Immature natural killer cell (primary cell): ENCODE data around the gene DNAJC18. TPM values are rescaled to one million over a fixed set of nuclear protein-coding genes. Genes with fewer than 3 reads are reported as not detected.
"Not testable (repeated sequence)": the region's sequence is repeated elsewhere in the genome, so short reads cannot be mapped to it uniquely, and the experiment has no call there.

Experiments used
- DNase-seq, 3 donors: peaks; one replicate each; pipeline ENCODE4 v3.0.0; 2022; ENCODE audit warnings: mixed read lengths in 1 of 3
- H3K27ac Mint-ChIP-seq, 6 donors: one replicate each; pipeline ENCODE4 v1.8.0; 2020; ENCODE audit warnings: mixed read lengths in 6 of 6, mild to moderate bottlenecking in 5 of 6, inconsistent platforms in 4 of 6, moderate library complexity in 3 of 6
- H3K27me3 Mint-ChIP-seq, 3 donors: one replicate each; pipeline ENCODE4 v1.8.0; 2020 to 2021; ENCODE audit warnings: low read depth in 3 of 3, mild to moderate bottlenecking in 3 of 3, mixed read lengths in 3 of 3, moderate library complexity in 3 of 3, inconsistent platforms in 1 of 3
- H3K36me3 Mint-ChIP-seq, 3 donors: one replicate each; pipeline ENCODE4 v1.8.0; 2020; ENCODE audit warnings: mixed read lengths in 3 of 3, inconsistent platforms in 2 of 3, mild to moderate bottlenecking in 2 of 3
- H3K4me1 Mint-ChIP-seq, 2 donors: one replicate each; pipeline ENCODE4 v1.8.0; 2020; ENCODE audit warnings: inconsistent platforms in 2 of 2, mild to moderate bottlenecking in 2 of 2, mixed read lengths in 2 of 2, moderate library complexity in 1 of 2
- H3K4me3 Mint-ChIP-seq, 5 donors: one replicate each; pipeline ENCODE4 v1.8.0; 2020; ENCODE audit warnings: mild to moderate bottlenecking in 5 of 5, mixed read lengths in 5 of 5, inconsistent platforms in 3 of 5, moderate library complexity in 3 of 5
- H3K9me3 Mint-ChIP-seq, 6 donors: one replicate each; pipeline ENCODE4 v1.8.0; 2020; ENCODE audit warnings: mild to moderate bottlenecking in 6 of 6, mixed read lengths in 6 of 6, inconsistent platforms in 4 of 6, moderate library complexity in 3 of 6
- polyA plus RNA-seq, 3 donors: library from polyadenylated mRNA; unstranded; fragments of 300-500 nt; fragmentation: Illumina TruSeq; gene quantifications; one replicate each; pipeline ENCODE4 v1.2.3, GENCODE V29; 2021

The DNAJC18 gene
- polyA plus RNA-seq, 3 donors from 2014 or later: 3.7 to 4.3 TPM; not detected in 1

GRCh38 chr5:139457241-139457640, 17.9 kb upstream of the DNAJC18 start:
- peak overlapping the region in 2 of 5 donors; percentile 11 to 24 for H3K4me3 Mint-ChIP-seq
- H3K27me3 Mint-ChIP-seq: peaks cover 8 to 24% (median 13%) of the 10 kb centered on the region in 3 donors
- H3K27ac Mint-ChIP-seq: peak overlapping the region; percentile 66 to 94 (median 87)
- peaks cover 56 to 71% of the 10 kb centered on the region in 2 donors for H3K4me1 Mint-ChIP-seq
- no peaks in the 10 kb centered on the region for H3K36me3 Mint-ChIP-seq
- DNase-seq: no peak
- H3K9me3 Mint-ChIP-seq: no peaks in the 10 kb centered on the region

GRCh38 chr5:139456776-139457175, 17.5 kb upstream of the DNAJC18 start:
- H3K9me3 Mint-ChIP-seq: no peaks in the 10 kb centered on the region
- H3K27ac Mint-ChIP-seq: peak overlapping the region; percentile 66 to 94 (median 86)
- H3K36me3 Mint-ChIP-seq: no peaks in the 10 kb centered on the region
- H3K4me3 Mint-ChIP-seq: peak overlapping the region in 1 of 5 donors; percentile 16
- DNase-seq: no peak
- peaks cover 8 to 24% (median 12%) of the 10 kb centered on the region in 3 donors for H3K27me3 Mint-ChIP-seq
- H3K4me1 Mint-ChIP-seq: peaks cover 56 to 71% of the 10 kb centered on the region in 2 donors

GRCh38 chr5:139454568-139455290, 15.4 kb upstream of the DNAJC18 start:
- peaks cover 7 to 24% (median 12%) of the 10 kb centered on the region in 3 donors for H3K27me3 Mint-ChIP-seq
- peaks cover 53 to 58% of the 10 kb centered on the region in 2 donors for H3K4me1 Mint-ChIP-seq
- no peaks in the 10 kb centered on the region for H3K9me3 Mint-ChIP-seq
- no peaks in the 10 kb centered on the region for H3K36me3 Mint-ChIP-seq
- no peak for DNase-seq
- H3K27ac Mint-ChIP-seq: peak overlapping the region; percentile 62 to 94 (median 86)
- H3K4me3 Mint-ChIP-seq: peak overlapping the region in 3 of 5 donors; percentile 10 to 39 (median 20)

- Mint-ChIP-seq H3K27me3 (peaks cover 8 to 24% (median 15%) of the 10 kb centered on the region in 3 donors), H3K27ac (peak overlapping the region; percentile 62 to 94 (median 86)), H3K4me3 (peak overlapping the region in 3 of 5 donors; percentile 20 to 47 (median 39))
These were observed 14.6 kb upstream of the DNAJC18 start for GRCh38 chr5:139453683-139454567.

GRCh38 chr5:139451878-139452660, 12.7 kb upstream of the DNAJC18 start:
- no peaks in the 10 kb centered on the region for H3K9me3 Mint-ChIP-seq
- no peak overlapping the region for H3K27ac Mint-ChIP-seq
- no peak overlapping the region for H3K4me3 Mint-ChIP-seq
- peaks cover 35 to 49% of the 10 kb centered on the region in 2 donors for H3K4me1 Mint-ChIP-seq
- H3K27me3 Mint-ChIP-seq: peaks cover 12 to 21% (median 16%) of the 10 kb centered on the region in 3 donors
- DNase-seq: no peak
- no peaks in the 10 kb centered on the region for H3K36me3 Mint-ChIP-seq

More at GRCh38 chr5:139453683-139454567, 14.6 kb upstream of the DNAJC18 start:
- peaks cover 47 to 54% of the 10 kb centered on the region in 2 donors for H3K4me1 Mint-ChIP-seq
- peak; percentile 81 to 84 (median 82) for DNase-seq
- no peaks in the 10 kb centered on the region for H3K9me3 Mint-ChIP-seq
- H3K36me3 Mint-ChIP-seq: no peaks in the 10 kb centered on the region

GRCh38 chr5:139451176-139451575, 11.9 kb upstream of the DNAJC18 start:
- Mint-ChIP-seq H3K27me3 (peaks cover 12 to 20% (median 16%) of the 10 kb centered on the region in 3 donors), H3K4me3 (no peak overlapping the region), H3K36me3 (no peaks in the 10 kb centered on the region), H3K4me1 (peaks cover 28 to 44% of the 10 kb centered on the region in 2 donors), H3K9me3 (no peaks in the 10 kb centered on the region), H3K27ac (no peak overlapping the region)
- no peak for DNase-seq

GRCh38 chr5:139446956-139447779, 7.8 kb upstream of the DNAJC18 start:
- H3K27ac Mint-ChIP-seq: no peak overlapping the region
- H3K27me3 Mint-ChIP-seq: peaks cover 0 to 13% (median 7%) of the 10 kb centered on the region in 3 donors
- H3K9me3 Mint-ChIP-seq: no peaks in the 10 kb centered on the region
- no peak overlapping the region for H3K4me3 Mint-ChIP-seq
- DNase-seq: no peak
- H3K4me1 Mint-ChIP-seq: peaks cover 7 to 20% of the 10 kb centered on the region in 2 donors
- no peaks in the 10 kb centered on the region for H3K36me3 Mint-ChIP-seq

- Mint-ChIP-seq H3K4me3 (no peak overlapping the region), H3K27ac (no peak overlapping the region), H3K27me3 (peaks cover 0 to 13% (median 7%) of the 10 kb centered on the region in 3 donors), H3K4me1 (peaks cover 7 to 20% of the 10 kb centered on the region in 2 donors), H3K9me3 (no peaks in the 10 kb centered on the region), H3K36me3 (no peaks in the 10 kb centered on the region)
- DNase-seq: no peak
These were observed 6.2 kb upstream of the DNAJC18 start for GRCh38 chr5:139445325-139446170.

GRCh38 chr5:139443831-139444453, 4.6 kb upstream of the DNAJC18 start:
- Mint-ChIP-seq H3K9me3 (no peaks in the 10 kb centered on the region), H3K4me1 (peaks cover 16 to 28% of the 10 kb centered on the region in 2 donors), H3K36me3 (no peaks in the 10 kb centered on the region), H3K4me3 (no peak overlapping the region), H3K27me3 (peaks cover 0 to 10% (median 9%) of the 10 kb centered on the region in 3 donors), H3K27ac (no peak overlapping the region)
- DNase-seq: no peak

GRCh38 chr5:139440416-139440815, 1.1 kb upstream of the DNAJC18 start:
- H3K27me3 Mint-ChIP-seq: not testable (repeated sequence)
- peaks cover 18 to 21% of the 10 kb centered on the region in 2 donors for H3K4me1 Mint-ChIP-seq
- H3K4me3 Mint-ChIP-seq: peak overlapping the region in 3 of 5 donors; percentile 95 to 99 (median 95)

GRCh38 chr5:139438707-139439012, 665 bp downstream of the DNAJC18 start:
- Mint-ChIP-seq H3K27me3 (peaks cover 0 to 4% (median 2%) of the 10 kb centered on the region in 3 donors), H3K4me3 (peak overlapping the region; percentile 95 to 99 (median 97)), H3K4me1 (peaks cover 18 to 21% of the 10 kb centered on the region in 2 donors), H3K27ac (peak overlapping the region; percentile 28 to 95 (median 48)), H3K9me3 (no peaks in the 10 kb centered on the region), H3K36me3 (peaks cover 0 to 4% (median 0%) of the 10 kb centered on the region in 3 donors)
- DNase-seq: no peak

More at GRCh38 chr5:139440416-139440815, 1.1 kb upstream of the DNAJC18 start:
- DNase-seq, H3K36me3 Mint-ChIP-seq, H3K9me3 Mint-ChIP-seq: not testable (repeated sequence)
- peak overlapping the region in 1 of 6 donors; percentile 95 for H3K27ac Mint-ChIP-seq
